Dedifferentiated amniotic fluid mesenchymal stem cell (primary cell): ENCODE results near the gene MAP2K6.
A peak's percentile ranks its signal among the peaks of the same experiment; 100 is the strongest.
"Not testable (repeated sequence)": the region's sequence is repeated elsewhere in the genome, so short reads cannot be mapped to it uniquely, and the experiment has no call there.

ENCODE experiments used
- DNase-seq: peaks from one replicate; pipeline ENCODE4 v3.0.0-alpha.2; 2016; ENCODE audit errors: extremely low spot score

MAP2K6 gene

DNA sequence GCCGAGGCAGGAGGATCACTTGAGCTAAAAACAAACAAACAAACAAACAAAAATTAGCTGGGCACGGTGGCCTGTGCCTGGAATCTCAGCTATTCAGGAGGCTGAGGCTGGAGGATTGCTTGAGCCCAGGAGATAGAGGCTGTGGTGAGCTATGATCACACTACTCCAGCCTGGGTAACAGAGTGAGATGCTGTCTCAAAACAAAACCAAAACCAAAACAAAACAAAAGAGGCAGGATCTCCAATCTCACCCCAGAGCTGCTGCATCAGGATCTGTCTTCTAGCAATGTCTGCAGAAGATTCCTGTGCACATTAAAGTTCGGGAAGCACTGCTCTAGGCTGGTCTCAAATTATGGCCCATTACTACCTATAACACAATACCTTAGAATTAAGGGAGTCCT lies 43.1 kb downstream of the MAP2K6 start:
- DNase-seq, result no peak

DNA sequence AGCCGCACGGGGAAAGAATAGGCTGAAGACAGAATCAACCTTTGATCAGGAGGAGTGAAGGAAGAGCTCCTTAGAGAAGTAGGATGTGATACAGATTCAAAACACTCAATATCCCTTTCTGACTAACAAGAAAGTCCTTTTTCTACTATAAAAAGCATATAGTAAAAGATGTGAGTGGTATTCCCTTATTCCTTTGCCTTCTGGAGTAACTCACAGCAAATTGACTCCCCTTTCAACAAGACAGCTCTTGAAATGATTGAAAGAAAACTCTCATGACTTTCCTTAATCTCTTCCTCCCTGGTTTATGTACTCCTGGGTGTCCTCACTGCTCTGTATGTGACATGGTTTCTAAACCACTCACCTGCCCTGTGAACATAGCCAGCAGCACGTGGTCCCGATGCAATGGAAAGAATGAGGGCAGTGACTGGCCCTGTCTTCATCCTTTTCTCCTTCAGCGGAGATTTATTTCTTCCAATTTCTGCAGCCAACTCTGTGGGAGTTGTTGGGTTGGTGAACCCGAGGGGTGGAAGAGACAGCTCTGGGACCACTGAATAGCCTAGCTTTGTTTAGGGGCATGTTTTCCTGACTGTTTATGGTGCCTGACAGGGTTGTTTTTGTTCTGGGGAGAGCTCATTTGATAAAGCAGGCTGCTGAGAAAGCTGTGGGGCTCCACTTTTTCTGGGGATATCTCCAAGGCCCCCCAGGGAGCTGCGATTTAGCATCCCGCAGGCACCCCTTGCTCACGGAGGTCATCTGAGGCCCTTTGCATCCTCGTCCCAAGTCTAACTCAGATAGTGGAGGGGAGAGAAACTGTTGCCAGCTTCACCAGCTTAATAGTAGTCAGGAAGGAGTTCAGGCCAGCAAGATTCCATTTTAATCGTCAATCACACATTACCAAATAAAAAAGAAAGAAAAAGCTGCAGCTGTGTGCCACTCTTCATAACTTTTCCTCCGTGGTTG lies 46.7 kb downstream of the MAP2K6 start:
- no peak for DNase-seq

DNA sequence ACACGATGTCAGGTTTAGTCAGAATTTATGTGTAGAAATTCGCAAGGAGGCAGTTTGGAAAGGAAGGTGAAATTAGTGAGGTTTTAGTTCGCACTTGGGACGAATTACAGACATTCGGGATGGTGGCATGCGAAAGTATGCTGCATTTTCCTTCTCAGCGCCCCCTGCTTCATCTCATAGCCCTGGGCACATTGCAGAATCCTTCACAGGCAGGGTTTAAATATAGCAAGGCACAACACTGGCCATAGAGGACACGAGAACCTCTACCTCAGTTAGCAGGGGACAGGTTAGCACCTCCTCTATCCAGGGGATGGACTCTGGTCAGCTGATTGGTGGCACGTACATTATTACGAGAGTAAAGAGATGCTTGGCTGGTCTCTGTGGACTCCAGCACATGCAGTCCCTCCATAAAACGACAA lies 47.5 kb downstream of the MAP2K6 start:
- DNase-seq, result no peak

DNA sequence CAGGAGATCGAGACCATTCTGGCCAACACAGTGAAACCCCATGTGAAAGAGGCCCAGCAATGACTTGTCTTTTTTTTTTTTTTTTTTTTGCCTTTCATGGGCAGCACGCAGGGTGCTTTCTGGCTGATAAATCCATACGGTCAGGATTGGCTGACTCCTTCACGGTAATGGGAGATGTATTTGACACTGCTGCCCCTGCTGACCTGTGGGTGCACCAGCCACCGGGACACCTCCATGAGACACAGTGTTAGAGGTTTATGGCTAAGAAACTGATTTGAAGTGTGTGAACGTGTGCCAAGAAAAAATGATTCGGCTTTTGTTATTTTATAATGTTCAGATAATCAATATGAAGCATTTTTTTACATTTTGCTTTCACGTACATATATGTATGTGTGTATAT lies 48.4 kb downstream of the MAP2K6 start:
- DNase-seq, result no peak

DNA sequence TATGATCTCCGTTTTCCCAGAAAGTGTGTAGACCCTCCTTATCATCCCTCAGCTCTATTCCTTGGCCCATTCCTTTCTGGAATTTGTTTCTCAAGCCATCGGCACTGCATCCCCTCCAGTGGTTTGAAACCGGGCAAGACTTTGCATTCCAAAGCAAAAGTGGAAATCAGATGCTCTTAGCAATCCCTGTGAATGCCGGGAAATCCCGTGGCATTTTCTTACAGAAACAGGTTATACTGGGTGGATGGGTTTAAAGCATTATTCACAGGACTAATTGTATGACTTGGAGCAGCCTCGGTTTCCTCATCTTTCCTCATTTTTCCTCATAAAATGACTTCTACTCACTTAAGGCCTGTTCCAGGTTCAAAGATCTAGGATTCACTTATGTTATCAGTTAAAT lies 52.0 kb downstream of the MAP2K6 start:
- no peak for DNase-seq

DNA sequence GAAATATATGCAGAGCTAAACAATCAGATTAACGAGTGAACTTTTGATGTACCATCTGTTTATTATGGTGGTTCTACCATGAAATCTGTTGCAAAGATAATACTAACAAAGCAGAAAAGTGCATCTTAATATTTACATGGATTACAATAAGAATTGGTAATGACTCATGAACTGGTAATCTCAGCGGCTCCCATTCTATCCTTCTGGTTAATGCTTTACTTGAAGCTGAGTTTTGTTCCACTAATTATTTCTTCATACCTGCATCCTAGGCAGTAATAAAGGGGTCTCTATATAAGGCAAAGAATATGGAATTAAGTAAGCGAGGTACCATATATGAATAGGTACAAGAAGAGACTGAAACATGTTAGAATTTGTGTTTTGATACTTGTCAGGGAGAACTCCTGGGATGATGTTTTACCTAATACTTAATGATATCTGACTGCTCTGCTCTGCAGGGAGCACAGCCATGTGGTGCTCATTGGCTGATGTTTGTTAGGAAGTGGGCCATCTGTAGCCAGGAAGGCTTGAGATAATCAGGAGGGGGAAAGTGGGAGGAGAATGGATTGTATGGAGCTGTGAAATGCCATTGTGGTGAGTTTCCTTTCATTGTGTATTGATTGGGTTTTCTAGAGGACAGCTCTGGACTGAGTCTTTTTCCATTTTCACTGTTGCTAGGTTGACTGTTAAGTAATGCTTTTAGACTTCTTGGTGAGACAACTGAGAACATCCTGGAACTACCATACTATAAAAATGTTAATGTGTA lies 52.6 kb downstream of the MAP2K6 start:
- DNase-seq, result no peak

DNA sequence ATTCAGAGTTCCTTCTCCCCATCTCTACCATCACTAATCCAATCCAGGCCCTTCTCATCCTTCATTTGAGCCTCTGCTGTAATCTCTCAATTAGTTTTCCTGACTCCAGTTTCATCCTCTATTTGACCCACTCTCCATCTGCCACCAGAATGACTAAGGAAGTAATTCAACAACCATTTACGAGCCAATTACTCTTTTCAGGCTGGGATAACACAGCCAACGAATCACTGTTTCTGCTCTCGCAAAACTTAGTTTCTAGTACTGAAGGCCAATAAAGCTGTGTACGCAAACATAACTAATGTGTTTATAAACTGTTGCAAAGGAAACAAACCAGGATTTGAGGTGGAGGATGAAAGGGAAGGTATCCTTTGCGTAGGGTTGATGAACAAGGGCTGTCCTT lies 53.7 kb downstream of the MAP2K6 start:
- DNase-seq, result no peak

DNA sequence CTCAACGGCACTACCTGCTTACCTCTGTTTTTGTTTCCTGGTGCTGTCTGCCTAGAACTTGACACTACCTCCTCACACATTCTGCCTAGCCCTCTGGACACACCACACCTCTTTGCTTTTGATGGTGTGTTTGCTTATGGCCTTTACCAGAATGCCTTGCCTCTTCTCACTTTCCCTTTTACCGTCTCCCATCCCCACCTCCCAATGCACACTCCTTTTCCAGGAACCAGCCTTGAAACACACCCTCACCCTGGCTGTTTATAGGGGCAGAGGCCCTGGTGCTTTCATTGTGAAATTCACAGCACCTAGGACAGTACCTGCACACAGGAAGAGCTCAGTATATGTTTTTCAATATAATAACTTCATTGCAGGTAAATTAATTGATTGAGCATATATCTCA lies 56.2 kb downstream of the MAP2K6 start:
- DNase-seq, result no peak

DNA sequence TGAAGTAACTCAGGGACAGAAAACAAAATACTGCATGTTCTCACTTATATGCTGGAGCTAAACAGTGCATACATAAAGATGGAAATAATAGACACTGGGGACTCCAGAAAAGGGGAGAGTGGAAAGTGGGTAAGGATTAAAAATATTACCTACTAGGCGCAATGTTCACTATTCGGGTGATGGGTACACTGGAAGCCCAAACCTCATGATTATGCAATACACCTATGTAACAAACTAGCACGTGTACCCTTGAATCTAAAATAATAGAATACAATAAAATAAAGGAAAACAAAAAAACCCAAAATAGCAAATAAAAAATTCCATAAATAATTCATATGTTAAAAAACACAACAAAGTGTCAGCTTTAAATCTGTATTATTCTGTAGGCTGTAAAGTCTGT lies 56.9 kb downstream of the MAP2K6 start:
- DNase-seq, result no peak

DNA sequence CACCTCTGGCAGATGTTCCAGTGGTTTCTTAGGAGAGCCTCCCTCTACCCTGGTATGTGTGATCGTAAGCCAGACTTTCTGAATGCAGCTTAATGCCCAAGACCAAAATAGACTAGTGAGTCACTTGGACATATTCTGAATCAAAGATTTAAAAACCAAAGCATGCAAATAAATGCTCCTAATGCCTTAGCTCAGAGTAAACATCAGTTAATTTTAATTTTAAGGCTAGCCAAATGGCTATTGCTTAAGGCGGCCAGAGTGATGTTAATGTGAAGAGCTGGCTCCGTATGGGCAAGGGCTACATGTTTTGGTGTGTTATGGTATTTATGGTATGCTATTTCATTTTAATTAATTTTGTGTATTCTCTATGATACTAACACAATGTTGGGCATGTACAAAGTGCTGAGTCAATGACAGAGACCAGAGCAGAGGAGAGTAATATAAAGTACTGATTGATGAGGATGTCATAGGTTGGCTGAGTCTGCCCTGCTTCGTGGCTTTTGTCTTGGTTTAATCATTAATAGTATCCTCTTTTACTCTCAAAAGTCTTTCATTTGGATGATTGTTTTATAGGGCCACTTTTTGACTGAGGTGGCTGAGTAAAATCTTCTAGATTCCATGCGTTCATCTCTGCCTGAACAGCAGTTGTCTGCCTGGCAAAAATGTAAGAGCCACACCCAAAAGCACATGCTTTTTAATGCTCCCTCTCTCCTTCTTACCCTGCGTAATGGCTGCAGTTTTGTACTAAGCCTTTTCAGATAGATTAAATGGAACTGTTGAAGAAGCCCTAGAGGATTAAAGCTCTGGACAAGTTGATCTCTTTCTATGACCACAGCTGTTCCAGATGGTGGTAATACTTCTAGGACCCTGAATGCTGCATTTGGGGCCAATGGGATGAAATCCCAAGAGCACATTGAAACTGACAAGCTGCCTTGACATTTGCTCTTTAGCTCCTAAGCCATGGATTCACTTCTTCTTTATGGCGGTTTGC lies 59.6 kb downstream of the MAP2K6 start:
- peak; percentile 47 for DNase-seq

DNA sequence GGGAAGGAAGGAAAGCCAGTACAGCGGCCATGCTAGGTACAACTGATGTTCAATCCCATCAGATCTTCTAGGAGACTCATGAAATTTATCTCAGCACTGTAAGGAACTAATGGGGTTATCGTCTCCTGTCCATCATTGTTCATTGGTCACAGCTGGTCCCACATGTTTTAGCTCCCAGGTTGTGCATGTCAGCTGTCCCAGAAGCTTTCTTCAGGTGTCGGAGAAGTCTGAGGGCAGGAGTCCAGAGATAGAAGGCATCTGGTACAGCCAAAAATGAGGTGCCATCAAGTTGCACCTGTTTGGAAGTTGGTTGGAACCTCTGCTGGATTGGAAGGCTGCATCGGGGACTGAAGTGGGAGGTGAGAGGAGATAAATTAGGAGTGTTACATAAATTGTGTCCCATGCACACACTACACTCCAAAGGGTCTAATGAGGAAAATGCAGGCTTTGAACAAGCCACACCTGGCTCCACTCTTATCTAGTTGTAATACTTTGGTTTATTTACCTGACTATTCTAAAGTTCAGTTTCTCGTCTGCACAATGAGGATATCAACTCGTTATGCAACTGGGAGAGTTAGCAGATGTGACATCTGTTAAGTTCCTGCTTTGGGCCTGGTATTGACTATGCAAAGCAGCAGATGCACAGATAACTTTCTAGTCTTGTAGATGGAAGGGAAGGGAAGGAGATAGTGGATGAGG lies 62.9 kb downstream of the MAP2K6 start:
- DNase-seq, result no peak

DNA sequence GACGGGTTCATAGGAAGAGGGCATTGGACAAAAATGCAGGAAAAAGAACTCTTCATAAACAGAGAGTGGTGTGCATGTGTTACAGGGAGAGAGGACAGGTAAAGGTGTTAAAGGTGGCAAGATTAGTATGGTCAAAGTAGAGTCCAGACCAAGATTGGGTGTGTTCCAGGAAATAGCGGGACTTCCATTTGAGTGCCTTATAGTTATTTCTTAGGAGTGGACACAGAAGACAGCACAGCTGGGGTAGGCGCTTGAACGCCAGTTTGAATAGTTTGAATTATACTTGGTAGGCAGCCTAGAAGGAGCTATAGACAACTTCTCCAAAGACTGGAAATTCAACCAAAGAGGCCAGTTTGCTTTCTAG lies 63.4 kb downstream of the MAP2K6 start:
- DNase-seq, result no peak

DNA sequence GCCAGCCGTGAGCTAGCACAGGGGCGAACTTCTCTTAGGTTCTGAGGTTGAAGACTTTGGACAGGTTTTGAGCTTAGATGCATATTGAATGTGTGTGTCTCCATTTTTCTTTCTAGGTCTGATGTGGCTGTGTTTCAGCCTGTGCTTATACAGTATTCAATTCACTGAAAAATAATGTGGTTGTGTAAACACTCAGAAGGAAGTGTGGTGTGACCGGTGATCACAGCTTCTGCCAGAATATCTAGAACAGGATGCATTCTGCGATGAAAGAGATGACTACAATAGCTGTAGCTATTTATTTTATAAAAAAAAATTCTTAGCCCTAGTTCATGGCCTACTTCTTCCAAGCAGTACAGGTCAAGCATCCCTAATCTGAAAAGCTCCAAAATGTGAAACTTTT lies 64.4 kb downstream of the MAP2K6 start:
- no peak for DNase-seq

DNA sequence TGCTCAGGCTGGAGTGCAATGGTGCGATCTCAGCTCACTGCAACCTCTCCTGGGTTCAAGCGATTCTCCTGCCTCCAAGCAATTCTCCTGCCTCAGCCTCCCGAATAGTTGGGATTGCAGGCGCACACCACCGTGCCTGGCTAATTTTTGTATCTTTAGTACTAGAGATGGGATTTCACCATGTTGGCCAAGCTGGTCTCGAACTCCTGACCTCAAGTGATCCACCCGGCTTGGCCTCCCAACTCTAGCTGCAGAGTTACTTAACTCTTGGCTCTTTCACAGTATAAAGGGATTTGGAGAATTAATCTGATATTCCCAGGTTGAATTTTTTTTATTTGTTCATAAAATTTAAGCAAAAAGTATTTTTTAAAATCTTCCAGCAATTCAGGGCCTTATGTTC lies 65.3 kb downstream of the MAP2K6 start:
- not testable (repeated sequence) for DNase-seq

DNA sequence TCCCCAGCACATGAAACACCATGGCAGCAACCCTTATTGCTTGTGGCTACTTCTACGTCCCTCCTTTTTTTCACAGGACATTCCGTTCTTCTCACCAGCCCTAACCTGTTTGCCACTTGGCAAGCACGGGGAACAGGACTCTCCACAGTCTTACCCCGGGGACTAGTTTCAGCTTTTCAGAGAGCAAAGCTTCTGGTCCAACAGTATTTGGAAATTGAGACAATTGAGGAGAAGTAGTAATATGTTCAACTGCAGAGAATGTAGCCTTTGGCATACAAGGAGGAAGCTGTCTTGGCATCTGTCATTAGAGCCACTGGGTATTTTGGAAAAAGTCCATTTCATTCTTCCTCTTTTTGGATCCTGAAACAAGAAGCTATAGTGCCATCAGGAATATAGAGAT lies 65.7 kb downstream of the MAP2K6 start:
- DNase-seq, result no peak

DNA sequence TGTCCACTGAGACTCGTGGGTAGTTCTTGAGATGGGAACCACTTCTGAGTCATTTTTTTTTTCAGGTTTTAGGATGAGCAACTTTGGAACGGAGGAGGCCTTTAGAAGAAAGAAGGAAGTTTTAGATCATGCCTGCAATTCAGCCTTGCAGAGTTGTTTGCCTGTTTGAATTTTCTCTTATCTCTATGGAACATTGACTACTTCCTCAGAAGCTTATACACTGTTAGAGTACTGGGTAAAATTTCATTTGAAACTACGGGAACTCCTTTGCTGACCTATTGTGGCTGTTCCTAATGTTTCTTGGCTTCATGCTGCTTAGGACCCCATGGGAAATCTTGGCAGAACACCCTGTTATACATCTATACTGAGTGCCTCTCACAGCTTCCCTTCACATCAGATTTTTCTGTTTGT lies 70.8 kb downstream of the MAP2K6 start:
- DNase-seq, result no peak

DNA sequence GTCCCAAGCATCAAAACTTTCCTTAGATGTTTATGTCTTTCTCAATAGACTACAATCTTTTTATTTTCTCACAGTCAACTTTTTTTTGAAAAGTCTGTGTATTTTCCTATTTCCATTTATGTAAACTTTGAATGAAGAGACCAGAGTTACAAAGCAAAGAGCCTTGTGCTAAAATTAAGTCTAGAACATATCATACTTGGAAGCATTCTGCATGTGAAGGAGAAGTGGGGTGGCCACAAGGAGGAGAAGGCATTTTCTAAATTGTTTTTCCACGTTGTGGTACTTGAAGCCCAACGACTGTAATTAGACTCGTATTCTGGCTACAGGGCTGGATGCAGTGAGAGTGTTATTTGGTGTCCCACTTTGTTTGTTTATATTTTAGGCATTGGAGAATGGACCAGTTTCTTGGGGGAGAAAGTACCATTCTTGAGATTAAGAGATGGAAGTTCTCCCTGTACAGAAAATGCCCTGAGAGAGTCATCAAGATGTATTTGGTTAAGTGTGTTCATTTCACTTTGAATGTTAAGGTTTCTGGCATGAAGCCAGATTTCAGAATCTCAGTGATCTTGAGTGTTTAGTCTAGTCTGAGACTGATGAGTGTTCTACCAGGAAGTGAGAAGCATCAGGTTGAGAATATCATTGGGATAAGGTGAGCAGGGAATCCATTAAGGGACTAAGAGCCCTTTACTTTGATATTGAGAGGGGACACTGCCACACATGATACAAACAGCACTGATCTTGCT lies 71.6 kb downstream of the MAP2K6 start:
- DNase-seq, result no peak

DNA sequence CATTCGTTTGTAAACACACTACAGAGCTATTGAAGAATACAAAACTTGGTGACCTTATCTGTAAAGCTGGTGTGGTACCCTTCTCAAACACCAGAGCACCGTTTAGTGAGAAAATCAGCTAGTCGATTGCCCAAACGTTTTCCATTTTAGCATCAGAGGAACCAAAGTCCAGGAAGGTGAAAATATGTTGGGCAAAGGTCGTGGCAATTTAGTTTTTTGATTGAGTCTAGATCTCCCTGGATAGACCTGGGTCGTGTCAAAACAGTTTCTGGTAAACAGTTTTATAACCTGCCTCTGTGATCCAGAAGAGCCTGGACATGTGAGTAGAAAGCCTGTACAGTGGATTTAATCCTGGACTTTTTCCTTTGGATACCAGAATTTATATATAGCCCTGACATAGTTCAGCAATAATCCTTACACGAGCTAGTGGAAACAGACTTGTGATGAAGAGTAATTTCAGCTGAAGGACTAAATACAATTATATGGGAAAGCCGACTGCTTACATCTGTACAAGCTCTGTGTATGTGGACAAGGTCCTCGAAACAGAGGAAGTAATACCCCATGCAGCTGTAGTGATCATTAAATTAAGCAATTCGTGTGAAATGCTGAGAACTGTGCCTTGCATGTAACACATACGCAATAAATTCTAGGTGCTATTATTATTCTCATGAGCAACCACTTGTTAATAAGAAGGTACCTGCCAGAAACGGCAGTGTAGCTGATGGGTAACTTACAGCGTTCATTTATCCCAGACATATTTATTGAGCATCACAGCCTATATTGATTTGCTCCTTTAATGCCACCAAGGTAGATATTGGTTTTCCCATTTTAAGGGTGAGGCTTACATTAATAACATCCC lies 72.5 kb downstream of the MAP2K6 start:
- no peak for DNase-seq

DNA sequence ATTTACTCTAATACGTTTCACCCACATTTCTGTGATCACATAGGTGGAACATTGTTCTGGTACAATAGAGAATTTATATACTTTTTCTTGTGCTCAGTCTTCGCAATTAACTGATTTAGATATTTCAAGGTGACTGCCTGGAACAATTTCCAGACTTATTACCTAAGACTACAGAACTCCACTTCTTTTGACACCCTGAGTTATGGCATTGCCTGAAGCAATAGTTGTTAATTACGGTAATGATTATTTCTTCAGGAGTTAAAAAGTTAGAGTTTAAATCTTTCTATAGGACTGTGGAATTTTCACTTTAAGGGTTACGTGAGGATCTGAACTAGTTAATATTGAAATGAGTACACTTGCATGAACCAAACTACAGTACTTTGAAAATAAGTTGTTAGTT lies 74.8 kb downstream of the MAP2K6 start:
- no peak for DNase-seq
